Measurements from ENCODE around the gene FOXL3. TPM values are rescaled to one million over a fixed set of nuclear protein-coding genes. Genes with fewer than 3 reads are reported as not detected.

FOXL3 gene
- total RNA-seq, 1 experiment from 2014 or later: not detected

GRCh38 chr7:249989-250388 is 40.0 kb upstream of the FOXL3 start:
- H3K27ac ChIP-seq (ENCODE audit: low read depth, low read length, poor library complexity, severe bottlenecking): no peak overlapping the region
- BruUV-seq (replicated peaks): no TSS peak
- no peak overlapping the region for H3K4me3 ChIP-seq (ENCODE audit: low read depth, low read length, poor library complexity, severe bottlenecking)
- DNase-seq (ENCODE audit: low spot score): peak; percentile 76
- no peak for TF ChIP-seq CTCF (conservative IDR thresholded peaks at IDR 0.05; ENCODE audit: low read depth, low read length)
- no peak for TF ChIP-seq EZH2 (IDR thresholded peaks at IDR 0.05; ENCODE audit: borderline replicate concordance, low read depth, low read length, poor library complexity, severe bottlenecking)
- intact Hi-C loops (cut with micrococcal nuclease; ENCODE audit: unreplicated experiment): no loop called here
- peaks cover 6% of the 10 kb centered on the region for H3K36me3 ChIP-seq (ENCODE audit: insufficient read depth, low read length, poor library complexity, severe bottlenecking)
- no peaks in the 10 kb centered on the region for H3K27me3 ChIP-seq (replicated peaks; ENCODE audit: insufficient read depth, low read depth, low read length, poor library complexity)
- H3K9me3 ChIP-seq (ENCODE audit: low read depth, low read length, poor library complexity, severe bottlenecking): no peaks in the 10 kb centered on the region
- ChIA-PET POLR2A (ENCODE audit: low non-redundant PET) (no interaction called here), CTCF (no interaction called here)
- H3K4me1 ChIP-seq (ENCODE audit: insufficient read depth, low read length, poor library complexity, severe bottlenecking): peaks cover 15% of the 10 kb centered on the region

- intact Hi-C loops (cut with micrococcal nuclease; ENCODE audit: unreplicated experiment): no loop called here
- POLR2A ChIA-PET (ENCODE audit: low non-redundant PET): no interaction called here
- no peaks in the 10 kb centered on the region for H3K9me3 ChIP-seq (ENCODE audit: low read depth, low read length, poor library complexity, severe bottlenecking)
Measured at GRCh38 chr7:250523-250922, 39.4 kb upstream of the FOXL3 start.

GRCh38 chr7:251005-251404 is 39.0 kb upstream of the FOXL3 start:
- TF ChIP-seq CTCF (conservative IDR thresholded peaks at IDR 0.05; ENCODE audit: low read depth, low read length) (no peak), EZH2 (IDR thresholded peaks at IDR 0.05; ENCODE audit: borderline replicate concordance, low read depth, low read length, poor library complexity, severe bottlenecking) (no peak)
- Histone ChIP-seq H3K27ac (ENCODE audit: low read depth, low read length, poor library complexity, severe bottlenecking) (no peak overlapping the region), H3K36me3 (ENCODE audit: insufficient read depth, low read length, poor library complexity, severe bottlenecking) (peaks cover 6% of the 10 kb centered on the region), H3K27me3 (replicated peaks; ENCODE audit: insufficient read depth, low read depth, low read length, poor library complexity) (no peaks in the 10 kb centered on the region), H3K4me3 (ENCODE audit: low read depth, low read length, poor library complexity, severe bottlenecking) (no peak overlapping the region), H3K4me1 (ENCODE audit: insufficient read depth, low read length, poor library complexity, severe bottlenecking) (peaks cover 15% of the 10 kb centered on the region), H3K9me3 (ENCODE audit: low read depth, low read length, poor library complexity, severe bottlenecking) (no peaks in the 10 kb centered on the region)
- intact Hi-C loops (cut with micrococcal nuclease; ENCODE audit: unreplicated experiment): no loop called here
- POLR2A ChIA-PET (ENCODE audit: low non-redundant PET): no interaction called here
- CTCF ChIA-PET: no interaction called here
- DNase-seq (ENCODE audit: low spot score): no peak
- no TSS peak for BruUV-seq (replicated peaks)

More at GRCh38 chr7:250523-250922, 39.4 kb upstream of the FOXL3 start:
- Histone ChIP-seq H3K27ac (ENCODE audit: low read depth, low read length, poor library complexity, severe bottlenecking) (no peak overlapping the region), H3K4me1 (ENCODE audit: insufficient read depth, low read length, poor library complexity, severe bottlenecking) (peaks cover 15% of the 10 kb centered on the region), H3K27me3 (replicated peaks; ENCODE audit: insufficient read depth, low read depth, low read length, poor library complexity) (no peaks in the 10 kb centered on the region), H3K4me3 (ENCODE audit: low read depth, low read length, poor library complexity, severe bottlenecking) (no peak overlapping the region), H3K36me3 (ENCODE audit: insufficient read depth, low read length, poor library complexity, severe bottlenecking) (peaks cover 6% of the 10 kb centered on the region)
- no peak for DNase-seq (ENCODE audit: low spot score)
- TF ChIP-seq EZH2 (IDR thresholded peaks at IDR 0.05; ENCODE audit: borderline replicate concordance, low read depth, low read length, poor library complexity, severe bottlenecking): no peak
- no peak for TF ChIP-seq CTCF (conservative IDR thresholded peaks at IDR 0.05; ENCODE audit: low read depth, low read length)
- CTCF ChIA-PET: no interaction called here
- BruUV-seq (replicated peaks): no TSS peak

Data from A673 (cell line).